H9 (cell line): ENCODE results near the gene HSPB8. TPM values are rescaled to one million over a fixed set of nuclear protein-coding genes. Genes with fewer than 3 reads are reported as not detected.

ENCODE experiments used
- DNase-seq: peaks from one replicate; pipeline ENCODE4 v3.0.0-alpha.2; 2017
- H2AFZ ChIP-seq: one replicate; pipeline ENCODE4 v1.6.1; 2013; ENCODE audit warnings: mild to moderate bottlenecking, low read length, control low read depth, moderate library complexity
- H2AK5ac ChIP-seq: 2 replicates; pipeline ENCODE4 v1.6.1; 2013; ENCODE audit warnings: low read length, control low read depth, mixed read lengths; ENCODE audit not compliant: insufficient read length
- H2BK120ac ChIP-seq: one replicate; pipeline ENCODE4 v1.6.1; 2013; ENCODE audit warnings: low read depth, mild to moderate bottlenecking, low read length, control low read depth, inconsistent platforms; ENCODE audit not compliant: poor library complexity, severe bottlenecking
- H2BK12ac ChIP-seq: 2 replicates; pipeline ENCODE4 v1.6.1; 2013; ENCODE audit warnings: low read length, control low read depth, mixed read lengths, low read depth; ENCODE audit not compliant: insufficient read length
- H2BK15ac ChIP-seq: 2 replicates; pipeline ENCODE4 v1.6.1; 2013; ENCODE audit warnings: low read depth, low read length, control low read depth
- H2BK20ac ChIP-seq: one replicate; pipeline ENCODE4 v1.6.1; 2013; ENCODE audit warnings: low read depth, mild to moderate bottlenecking, low read length, control low read depth, inconsistent platforms; ENCODE audit not compliant: poor library complexity, severe bottlenecking
- H2BK5ac ChIP-seq: 2 replicates; pipeline ENCODE4 v1.6.1; 2013; ENCODE audit warnings: low read length, control low read depth, mixed read lengths; ENCODE audit not compliant: insufficient read length
- H3K14ac ChIP-seq: 2 replicates; pipeline ENCODE4 v1.6.1; 2013; ENCODE audit warnings: low read length, control low read depth; ENCODE audit not compliant: insufficient read depth
- H3K18ac ChIP-seq: 2 replicates; pipeline ENCODE4 v1.6.1; 2013; ENCODE audit warnings: low read depth, mild to moderate bottlenecking, mixed read lengths, low read length, control low read depth; ENCODE audit not compliant: insufficient read length
- H3K23ac ChIP-seq: 2 replicates; pipeline ENCODE4 v1.6.1; 2013; ENCODE audit warnings: low read length, control low read depth, mixed read lengths, low read depth; ENCODE audit not compliant: insufficient read length
- H3K23me2 ChIP-seq: 2 replicates; pipeline ENCODE4 v1.6.1; 2013; ENCODE audit warnings: low read depth, mild to moderate bottlenecking, mixed read lengths, low read length, control low read depth; ENCODE audit not compliant: insufficient read length, poor library complexity, severe bottlenecking
- H3K27ac ChIP-seq: 2 replicates; pipeline ENCODE4 v1.5.1; 2013; ENCODE audit warnings: low read length, control low read depth, mixed read lengths, low read depth; ENCODE audit not compliant: insufficient read length
- H3K27me3 ChIP-seq: 2 replicates; pipeline ENCODE4 v1.6.1; 2013; ENCODE audit warnings: low read length, control low read depth, inconsistent platforms; ENCODE audit not compliant: insufficient read depth
- H3K4ac ChIP-seq: 2 replicates; pipeline ENCODE4 v1.6.1; 2013; ENCODE audit warnings: low read depth, mild to moderate bottlenecking, control low read depth, inconsistent platforms, low read length, moderate library complexity
- H3K4me1 ChIP-seq: 2 replicates; pipeline ENCODE4 v1.6.1; 2013; ENCODE audit warnings: low read length, control low read depth, inconsistent platforms; ENCODE audit not compliant: insufficient read depth
- H3K4me2 ChIP-seq: 2 replicates; pipeline ENCODE4 v1.6.1; 2013; ENCODE audit warnings: low read length, control low read depth, mixed read lengths; ENCODE audit not compliant: insufficient read length, insufficient read depth
- H3K56ac ChIP-seq: 2 replicates; pipeline ENCODE4 v1.6.1; 2013; ENCODE audit warnings: low read depth, mild to moderate bottlenecking, mixed read lengths, low read length, control low read depth; ENCODE audit not compliant: insufficient read length
- H3K79me1 ChIP-seq: 2 replicates; pipeline ENCODE4 v1.6.1; 2013; ENCODE audit warnings: low read depth, mild to moderate bottlenecking, moderate library complexity, low read length, control low read depth, inconsistent platforms; ENCODE audit not compliant: insufficient read depth, poor library complexity, severe bottlenecking
- H3K79me2 ChIP-seq: 2 replicates; pipeline ENCODE4 v1.6.1; 2013; ENCODE audit warnings: low read length, control low read depth, inconsistent platforms; ENCODE audit not compliant: insufficient read depth
- H3K9ac ChIP-seq: 2 replicates; pipeline ENCODE4 v1.6.1; 2013; ENCODE audit warnings: low read length, control low read depth, mixed read lengths; ENCODE audit not compliant: insufficient read length; ENCODE audit errors: extremely low read depth
- H3K9me3 ChIP-seq: one replicate; pipeline ENCODE4 v1.6.1; 2013; ENCODE audit warnings: low read depth, low read length, inconsistent platforms; ENCODE audit not compliant: control insufficient read depth
- H3T11ph ChIP-seq: one replicate; pipeline ENCODE4 v1.6.1; 2013; ENCODE audit warnings: mild to moderate bottlenecking, low read length, control low read depth, inconsistent platforms
- H4K20me1 ChIP-seq: one replicate; pipeline ENCODE4 v1.6.1; 2013; ENCODE audit not compliant: control insufficient read depth, insufficient read length, insufficient read depth
- H4K5ac ChIP-seq: 2 replicates; pipeline ENCODE4 v1.6.1; 2013; ENCODE audit warnings: low read depth, mild to moderate bottlenecking, mixed read lengths, low read length, control low read depth; ENCODE audit not compliant: insufficient read length
- H4K8ac ChIP-seq: replicated peaks from 2 replicates; pipeline ENCODE4 v1.6.1; 2013; ENCODE audit warnings: low read length, control low read depth, mixed read lengths, low read depth; ENCODE audit not compliant: insufficient read length
- H4K91ac ChIP-seq: 2 replicates; pipeline ENCODE4 v1.6.1; 2013; ENCODE audit warnings: low read depth, mild to moderate bottlenecking, moderate library complexity, mixed read lengths, low read length, control low read depth; ENCODE audit not compliant: insufficient read length
- H3K27ac Mint-ChIP-seq, 3 experiments: 2 replicates in 2 of 3; 3 replicates in 1 of 3; pipeline ENCODE4 v1.8.0; 2020 to 2021; ENCODE audit warnings: mixed read lengths in 3 of 3, mild to moderate bottlenecking in 1 of 3, moderate library complexity in 1 of 3
- H3K27me3 Mint-ChIP-seq: 2 replicates; pipeline ENCODE4 v1.8.0; 2021; ENCODE audit warnings: low read depth, mild to moderate bottlenecking, moderate library complexity, mixed read lengths
- H3K36me3 Mint-ChIP-seq, 3 experiments: 2 replicates in 2 of 3; 3 replicates in 1 of 3; pipeline ENCODE4 v1.8.0; 2020 to 2021; ENCODE audit warnings: low read depth in 3 of 3, mixed read lengths in 3 of 3; ENCODE audit not compliant: insufficient read depth in 1 of 3
- H3K4me1 Mint-ChIP-seq, 2 experiments: 2 replicates each; pipeline ENCODE4 v1.8.0; 2020; ENCODE audit warnings: mixed read lengths in 2 of 2
- H3K4me3 Mint-ChIP-seq, 2 experiments: 2 replicates in 1 of 2; 3 replicates in 1 of 2; pipeline ENCODE4 v1.8.0; 2020 to 2021; ENCODE audit warnings: mild to moderate bottlenecking in 2 of 2, mixed read lengths in 2 of 2, moderate library complexity in 1 of 2
- H3K9me3 Mint-ChIP-seq, 2 experiments: 2 replicates in 1 of 2; 3 replicates in 1 of 2; pipeline ENCODE4 v1.8.0; 2020; ENCODE audit warnings: mild to moderate bottlenecking in 2 of 2, mixed read lengths in 2 of 2, moderate library complexity in 1 of 2
- CTCF ChIP-seq: fragments of 200-600 bp; sonication (generic); conservative IDR thresholded peaks from 3 replicates; pipeline ENCODE4 v1.8.0; 2021; ENCODE audit warnings: antibody characterized with exemption, mild to moderate bottlenecking
- WGBS: extraction: QIAGEN DNeasy Blood & Tissue Kit; methylation state at CpG from one replicate; pipeline ENCODE4 v1.1.7; 2013; ENCODE audit warnings: missing lambda C conversion rate, low lambda C conversion rate, mixed read lengths; ENCODE audit not compliant: insufficient read length; ENCODE audit errors: extremely low coverage; 5-methylcytosine and 5-hydroxymethylcytosine counted together
- total RNA-seq: library from RNA; stranded (reverse); gene quantifications from 2 replicates; pipeline ENCODE4 v1.2.1, GENCODE V29; 2021

HSPB8 gene
- total RNA-seq, 1 experiment from 2014 or later, result 3.0 TPM

- H3K18ac ChIP-seq, result no peak overlapping the region
- no peak overlapping the region for H3K4me2 ChIP-seq
- no peaks in the 10 kb centered on the region for H4K20me1 ChIP-seq
- H2BK12ac ChIP-seq, result no peak overlapping the region
- H4K91ac ChIP-seq, result no peak overlapping the region
- H3K79me1 ChIP-seq, result no peaks in the 10 kb centered on the region
- Mint-ChIP-seq H3K4me3 (no peak overlapping the region), H3K4me1 (peaks cover 46 to 55% of the 10 kb centered on the region in 2 experiments), H3K27ac (no peak overlapping the region), H3K9me3 (peaks cover 13 to 15% of the 10 kb centered on the region in 2 experiments), H3K27me3 (peaks cover 4% of the 10 kb centered on the region; the same call in 1 of the 2 replicates), H3K36me3 (peaks cover 3 to 29% (median 12%) of the 10 kb centered on the region in 3 experiments; a peak in 6 of 7 replicates)
- no peak for DNase-seq
- peaks cover 10% of the 10 kb centered on the region; the same call in 1 of the 2 replicates for H3K4me1 ChIP-seq
- no peak overlapping the region for H3K27ac ChIP-seq
- H3K23me2 ChIP-seq, result no peaks in the 10 kb centered on the region
- TF ChIP-seq CTCF, result no peak
- H3K14ac ChIP-seq, result no peak overlapping the region
- H3K4ac ChIP-seq, result no peak overlapping the region
- H2BK120ac ChIP-seq, result no peak overlapping the region
- H4K8ac ChIP-seq, result no peak overlapping the region
- H3K56ac ChIP-seq, result no peak overlapping the region
- H2AK5ac ChIP-seq, result no peak overlapping the region
- no peak overlapping the region for H2BK15ac ChIP-seq
- no peak overlapping the region for H3K23ac ChIP-seq
- H3K27me3 ChIP-seq, result no peaks in the 10 kb centered on the region; the same call in 1 of the 2 replicates
- H3K9ac ChIP-seq, result no peak overlapping the region
- H2BK5ac ChIP-seq, result no peak overlapping the region
- H3T11ph ChIP-seq, result no peak overlapping the region
- no CpG with 5 or more reads among the region's 5 CpGs for WGBS
- no peak overlapping the region for H2BK20ac ChIP-seq
- no peak overlapping the region for H2AFZ ChIP-seq
- H3K79me2 ChIP-seq, result no peaks in the 10 kb centered on the region
- H4K5ac ChIP-seq, result no peak overlapping the region
- H3K9me3 ChIP-seq, result no peaks in the 10 kb centered on the region
These were observed 43.7 kb downstream of the HSPB8 start for GRCh38 chr12:119222222-119222951.
